ENCODE data around the gene IER2.

Gene IER2

GRCh38 chr19:13150187-13150930 lies at the start of gene IER2, which contains the start of gene STX10:
TSS of gene IER2 (plus strand) at chr19:13150411. CDS start at chr19:13153187, 2,776 bp downstream.
TSS of gene STX10 (minus strand) at chr19:13150375. CDS start at chr19:13150173, 202 bp downstream.
- peak; percentile 92 to 94 for DNase-seq

GRCh38 chr19:13100841-13101589 lies 49.2 kb upstream of the IER2 start:
- no peak for DNase-seq

- no peak for DNase-seq
Observed at GRCh38 chr19:13101590-13102415, 48.4 kb upstream of the IER2 start.

GRCh38 chr19:13102416-13102665 lies 47.9 kb upstream of the IER2 start:
- no peak for DNase-seq

- no peak for DNase-seq
Observed at GRCh38 chr19:13102666-13103580, 47.3 kb upstream of the IER2 start, which contains the start of gene LYL1. TSS of gene LYL1 (minus strand) at chr19:13102858. CDS start at chr19:13101171, 1,687 bp downstream.

- no peak for DNase-seq
Observed at GRCh38 chr19:13103581-13104359, 46.4 kb upstream of the IER2 start.

GRCh38 chr19:13104360-13104847 lies 45.8 kb upstream of the IER2 start:
- DNase-seq, result no peak

GRCh38 chr19:13104848-13105711 lies 45.1 kb upstream of the IER2 start:
- DNase-seq, result no peak

- no peak for DNase-seq
Observed at GRCh38 chr19:13109361-13110098, 40.7 kb upstream of the IER2 start.

- DNase-seq, result no peak
Observed at GRCh38 chr19:13110099-13110610, 40.1 kb upstream of the IER2 start.

GRCh38 chr19:13112555-13112954 lies 37.7 kb upstream of the IER2 start:
- no peak for DNase-seq

GRCh38 chr19:13115936-13116281 lies 34.3 kb upstream of the IER2 start:
- DNase-seq, result no peak

GRCh38 chr19:13116282-13117175 lies 33.7 kb upstream of the IER2 start, which contains the start of gene TRMT1:
TSS of gene TRMT1 (minus strand) at chr19:13116740. CDS start at chr19:13116399, 341 bp downstream.
- DNase-seq, result peak; percentile 87 to 93

GRCh38 chr19:13117176-13117771 lies 32.9 kb upstream of the IER2 start:
- DNase-seq, result peak in 1 of 2 experiments; percentile 53

- peak; percentile 77 to 95 for DNase-seq
Observed at GRCh38 chr19:13117772-13118423, 32.3 kb upstream of the IER2 start, which contains the start of gene NACC1. TSS of gene NACC1 (plus strand) at chr19:13118264. CDS start at chr19:13135208, 16,944 bp downstream.

GRCh38 chr19:13118424-13119193 lies 31.6 kb upstream of the IER2 start:
- no peak for DNase-seq
